ENCODE measurements around the gene ENTR1. TPM values are rescaled to one million over a fixed set of nuclear protein-coding genes. Genes with fewer than 3 reads are reported as not detected.

ENTR1 gene
- total RNA-seq, 1 donor from 2014 or later = 34.9 TPM

DNA sequence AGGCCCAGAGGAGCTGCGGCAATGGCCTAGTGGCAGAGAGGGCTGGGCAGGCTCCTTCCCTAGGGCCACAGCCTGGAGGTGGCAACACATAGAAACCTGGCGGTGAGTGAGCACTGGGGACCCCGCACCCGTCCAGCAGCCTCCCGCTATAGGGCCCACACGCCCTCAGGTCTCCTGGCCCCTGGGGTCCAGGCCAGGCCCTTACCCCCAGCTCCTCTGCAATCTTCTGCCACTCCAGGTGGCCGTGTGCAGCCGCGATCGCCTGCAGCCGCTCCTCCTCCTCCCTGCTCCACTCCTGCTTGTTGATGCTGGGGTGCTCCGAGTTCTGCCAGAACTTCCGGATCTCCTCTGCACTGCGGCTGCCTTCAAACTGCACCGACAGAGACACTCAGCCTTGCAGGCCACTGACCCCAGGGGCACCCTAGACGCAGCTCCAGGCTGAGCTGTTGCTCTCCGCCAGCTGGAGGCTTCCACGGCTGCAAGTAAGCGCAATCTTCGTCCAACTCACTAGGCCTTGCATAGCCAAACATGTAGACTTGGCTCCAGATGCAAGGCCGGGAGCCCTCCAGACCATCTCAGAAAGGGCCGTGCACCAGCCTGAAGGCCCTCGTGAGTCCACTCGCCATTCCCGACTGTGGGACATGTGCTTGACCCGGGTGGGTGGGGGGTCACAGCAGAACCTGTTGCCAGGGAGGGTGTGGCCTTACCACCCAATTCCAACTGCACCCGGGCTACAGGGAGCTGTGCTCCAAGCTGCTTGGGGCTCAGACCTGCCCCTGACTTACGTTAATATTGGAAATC is 18.5 kb downstream of the ENTR1 start:
- Histone ChIP-seq H3K9ac (no peak overlapping the region), H3K4me3 (no peak overlapping the region), H3K27ac (no peak overlapping the region), H2AFZ (replicated peaks) (no peak overlapping the region), H3K27me3 (no peaks in the 10 kb centered on the region), H3K79me2 (ENCODE audit: low read depth) (no peaks in the 10 kb centered on the region), H3K9me3 (ENCODE audit: low read depth) (no peaks in the 10 kb centered on the region), H4K20me1 (ENCODE audit: low read depth) (peaks cover 4% of the 10 kb centered on the region), H3K4me1 (no peaks in the 10 kb centered on the region), H3K4me2 (no peak overlapping the region), H3K36me3 (no peaks in the 10 kb centered on the region), H3F3A (ENCODE audit: low read depth) (no peaks in the 10 kb centered on the region)
- no peak overlapping the region for H3K27ac Mint-ChIP-seq
- H3K4me1 Mint-ChIP-seq = no peaks in the 10 kb centered on the region
- H3K4me3 Mint-ChIP-seq = no peak overlapping the region
- TF ChIP-seq, protein P1, sequence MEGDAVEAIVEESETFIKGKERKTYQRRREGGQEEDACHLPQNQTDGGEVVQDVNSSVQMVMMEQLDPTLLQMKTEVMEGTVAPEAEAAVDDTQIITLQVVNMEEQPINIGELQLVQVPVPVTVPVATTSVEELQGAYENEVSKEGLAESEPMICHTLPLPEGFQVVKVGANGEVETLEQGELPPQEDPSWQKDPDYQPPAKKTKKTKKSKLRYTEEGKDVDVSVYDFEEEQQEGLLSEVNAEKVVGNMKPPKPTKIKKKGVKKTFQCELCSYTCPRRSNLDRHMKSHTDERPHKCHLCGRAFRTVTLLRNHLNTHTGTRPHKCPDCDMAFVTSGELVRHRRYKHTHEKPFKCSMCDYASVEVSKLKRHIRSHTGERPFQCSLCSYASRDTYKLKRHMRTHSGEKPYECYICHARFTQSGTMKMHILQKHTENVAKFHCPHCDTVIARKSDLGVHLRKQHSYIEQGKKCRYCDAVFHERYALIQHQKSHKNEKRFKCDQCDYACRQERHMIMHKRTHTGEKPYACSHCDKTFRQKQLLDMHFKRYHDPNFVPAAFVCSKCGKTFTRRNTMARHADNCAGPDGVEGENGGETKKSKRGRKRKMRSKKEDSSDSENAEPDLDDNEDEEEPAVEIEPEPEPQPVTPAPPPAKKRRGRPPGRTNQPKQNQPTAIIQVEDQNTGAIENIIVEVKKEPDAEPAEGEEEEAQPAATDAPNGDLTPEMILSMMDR (IDR thresholded peaks at IDR 0.05) = no peak
- TF ChIP-seq EZH2 (IDR thresholded peaks at IDR 0.05) (no peak), EZH2phosphoT487 (IDR thresholded peaks at IDR 0.05) (no peak)
- H3K9me3 Mint-ChIP-seq = no peaks in the 10 kb centered on the region
- peaks cover 16% of the 10 kb centered on the region for H3K36me3 Mint-ChIP-seq
- no peak for DNase-seq (ENCODE audit: low spot score)
- no peaks in the 10 kb centered on the region for H3K27me3 Mint-ChIP-seq (ENCODE audit: insufficient read depth, low read depth)

DNA sequence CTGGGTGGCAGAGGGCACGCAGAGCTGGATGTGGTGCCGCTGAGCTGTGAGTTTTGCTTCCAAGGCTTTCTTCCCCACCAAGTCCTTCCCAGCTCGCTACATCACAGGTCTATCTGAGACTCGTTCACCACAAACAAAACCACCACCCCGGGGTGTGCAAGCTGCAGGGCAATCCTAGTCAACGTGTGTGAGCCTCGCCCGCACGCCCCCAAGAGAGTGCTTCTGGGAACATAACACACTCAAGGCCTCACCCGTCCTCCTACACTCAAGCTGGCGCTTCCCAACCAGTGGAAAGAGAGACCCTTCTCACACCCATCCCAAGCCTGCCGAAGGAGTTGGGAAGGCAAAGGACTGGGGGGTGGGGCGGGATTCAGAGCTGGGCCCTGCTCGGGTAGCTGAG is 21.0 kb downstream of the ENTR1 start:
- Histone ChIP-seq H4K20me1 (ENCODE audit: low read depth) (no peaks in the 10 kb centered on the region), H3K4me3 (no peak overlapping the region), H3K36me3 (peaks cover 3% of the 10 kb centered on the region), H3F3A (ENCODE audit: low read depth) (no peaks in the 10 kb centered on the region), H3K4me2 (no peak overlapping the region), H3K79me2 (ENCODE audit: low read depth) (no peaks in the 10 kb centered on the region), H2AFZ (replicated peaks) (no peak overlapping the region), H3K4me1 (no peaks in the 10 kb centered on the region), H3K9me3 (ENCODE audit: low read depth) (no peaks in the 10 kb centered on the region), H3K9ac (no peak overlapping the region), H3K27me3 (no peaks in the 10 kb centered on the region), H3K27ac (no peak overlapping the region)
- H3K27me3 Mint-ChIP-seq (ENCODE audit: insufficient read depth, low read depth) = no peaks in the 10 kb centered on the region
- no peaks in the 10 kb centered on the region for H3K4me1 Mint-ChIP-seq
- no peak for TF ChIP-seq EZH2 (IDR thresholded peaks at IDR 0.05)
- no peak for TF ChIP-seq EZH2phosphoT487 (IDR thresholded peaks at IDR 0.05)
- TF ChIP-seq, protein P1 (IDR thresholded peaks at IDR 0.05) = no peak
- no peaks in the 10 kb centered on the region for H3K9me3 Mint-ChIP-seq
- no peak overlapping the region for H3K27ac Mint-ChIP-seq
- H3K4me3 Mint-ChIP-seq = no peak overlapping the region
- no peak for DNase-seq (ENCODE audit: low spot score)
- H3K36me3 Mint-ChIP-seq = peaks cover 20% of the 10 kb centered on the region

- Histone ChIP-seq H3K27ac (no peak overlapping the region), H3K27me3 (no peaks in the 10 kb centered on the region), H3K36me3 (peaks cover 3% of the 10 kb centered on the region), H3K9me3 (ENCODE audit: low read depth) (no peaks in the 10 kb centered on the region), H4K20me1 (ENCODE audit: low read depth) (no peaks in the 10 kb centered on the region), H2AFZ (replicated peaks) (no peak overlapping the region), H3K4me2 (no peak overlapping the region), H3K79me2 (ENCODE audit: low read depth) (no peaks in the 10 kb centered on the region), H3K9ac (no peak overlapping the region), H3K4me1 (no peaks in the 10 kb centered on the region), H3F3A (ENCODE audit: low read depth) (no peaks in the 10 kb centered on the region), H3K4me3 (no peak overlapping the region)
- Mint-ChIP-seq H3K27ac (no peak overlapping the region), H3K4me3 (peak overlapping the region; percentile 53), H3K27me3 (ENCODE audit: insufficient read depth, low read depth) (no peaks in the 10 kb centered on the region), H3K36me3 (peaks cover 20% of the 10 kb centered on the region), H3K9me3 (no peaks in the 10 kb centered on the region), H3K4me1 (no peaks in the 10 kb centered on the region)
- no peak for TF ChIP-seq EZH2 (IDR thresholded peaks at IDR 0.05)
- TF ChIP-seq, protein P1 (IDR thresholded peaks at IDR 0.05) = no peak
- no peak for TF ChIP-seq EZH2phosphoT487 (IDR thresholded peaks at IDR 0.05)
- DNase-seq (ENCODE audit: low spot score) = no peak
Observed at GRCh38 chr9:136387217-136387616, 23.2 kb downstream of the ENTR1 start.
